Amniotic epithelial cell (primary cell): Measurements from ENCODE around the gene RBBP8NL.
"Not testable (repeated sequence)": the region's sequence is repeated elsewhere in the genome, so short reads cannot be mapped to it uniquely, and the experiment has no call there.

Source experiments
- DNase-seq: peaks from one replicate; pipeline ENCODE4 v3.0.0-alpha.2; 2010; ENCODE audit warnings: low read depth

RBBP8NL gene

DNA sequence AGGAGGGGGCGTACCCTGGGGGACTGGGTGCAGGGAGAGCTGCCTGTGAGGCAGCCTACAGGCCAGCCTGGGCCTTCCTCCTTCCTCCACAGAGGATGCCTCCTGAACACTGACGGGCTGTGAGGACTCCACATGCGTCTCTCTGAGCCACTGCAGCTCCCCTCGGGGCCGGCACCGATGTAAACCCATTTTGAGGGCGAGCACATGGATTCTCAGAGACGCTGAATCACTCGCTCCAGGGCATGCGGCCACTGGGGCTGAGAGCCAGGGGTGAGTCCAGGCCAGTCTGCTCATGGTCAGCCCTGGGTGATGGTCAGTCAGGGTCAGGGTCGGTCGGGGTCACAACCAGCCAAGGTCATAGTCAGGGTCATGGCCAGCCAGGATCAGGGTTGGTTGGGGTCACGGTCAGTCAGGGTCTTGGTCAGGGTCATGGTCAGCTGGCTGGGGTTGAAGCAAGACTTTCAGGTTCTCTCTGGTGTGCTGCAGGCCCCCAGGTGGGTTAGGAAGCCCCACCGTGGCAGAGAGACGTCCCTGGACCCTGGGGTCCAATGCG, 14.7 kb upstream of the RBBP8NL start:
- DNase-seq: no peak

DNA sequence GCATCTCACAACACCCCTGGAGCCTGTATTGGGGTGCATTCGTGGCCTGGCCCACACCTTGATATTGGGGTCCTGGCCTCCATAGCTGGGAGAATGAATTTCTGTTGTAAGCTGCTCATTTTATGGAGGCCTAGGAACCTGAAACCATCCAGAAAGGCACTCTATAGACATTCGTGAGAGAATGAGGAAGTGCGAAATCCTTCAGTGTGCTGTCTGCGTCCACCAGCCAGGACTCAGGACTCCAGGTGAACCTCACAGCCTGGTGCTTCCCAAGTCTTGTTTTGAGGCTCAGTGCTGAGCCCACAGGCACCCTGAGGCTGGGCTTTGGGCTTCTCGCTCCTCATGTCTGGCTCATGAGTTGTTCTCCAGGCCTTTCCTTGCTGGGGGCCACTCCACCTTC, 11.9 kb upstream of the RBBP8NL start:
- DNase-seq: no peak

DNA sequence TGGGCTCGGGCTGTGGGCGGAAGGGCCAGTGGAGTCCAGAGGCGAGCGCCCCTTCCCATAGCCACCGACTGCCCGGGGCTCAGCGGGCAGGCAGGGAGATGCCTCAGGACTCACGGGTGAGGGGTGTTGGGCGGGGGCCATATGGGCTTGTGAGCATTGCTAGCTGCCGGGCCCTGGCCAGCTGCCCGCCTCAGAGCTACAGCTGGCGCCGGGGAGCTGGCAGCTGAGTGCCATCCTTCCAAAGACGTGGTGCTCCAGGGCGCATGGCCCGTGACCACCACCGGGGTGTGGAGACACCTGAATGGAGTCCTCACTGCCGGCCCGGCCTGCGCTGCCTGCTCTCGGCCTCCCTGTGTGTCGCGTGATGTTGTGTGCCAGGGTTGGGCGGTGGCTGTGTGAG, 10.6 kb upstream of the RBBP8NL start:
- no peak for DNase-seq

DNA sequence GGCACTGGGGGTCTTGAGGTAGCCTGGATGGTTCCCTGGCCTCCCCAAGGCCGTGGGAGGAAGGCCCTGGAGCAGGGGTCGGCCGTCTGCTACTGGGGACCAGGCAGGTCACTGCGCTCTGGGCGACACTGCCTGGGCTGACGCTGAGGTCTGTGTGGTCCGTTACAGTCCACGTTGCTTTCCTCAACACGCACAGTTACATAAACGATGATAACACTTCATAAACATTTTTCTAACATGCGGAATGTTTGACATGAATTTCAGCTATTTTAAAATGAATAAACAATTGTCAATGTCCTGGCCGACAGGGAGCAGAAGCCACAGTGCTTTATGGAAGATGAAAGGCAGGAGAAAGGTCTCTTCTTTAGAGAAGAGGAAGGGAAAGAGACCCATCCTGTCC, 10.2 kb upstream of the RBBP8NL start:
- no peak for DNase-seq

DNA sequence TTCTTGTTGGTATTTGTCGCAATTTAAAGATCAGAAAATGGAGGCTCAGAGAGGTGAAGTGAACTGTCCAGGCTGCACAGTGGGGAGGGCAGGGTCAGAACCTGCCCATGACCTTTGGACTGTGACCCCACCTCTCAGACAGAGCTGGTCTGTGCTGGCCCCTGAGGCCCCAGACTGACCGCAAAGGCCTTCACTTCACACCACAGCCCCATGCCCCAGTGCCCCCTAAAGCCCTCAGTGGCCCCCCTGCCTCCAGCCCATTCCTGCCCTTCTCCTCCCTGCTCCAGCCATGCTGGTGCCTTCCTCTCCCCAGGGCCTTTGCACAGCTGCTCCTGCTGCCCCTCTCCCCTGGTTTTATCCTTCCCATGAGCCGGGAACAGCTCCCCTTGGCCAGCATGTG, 9.4 kb upstream of the RBBP8NL start:
- no peak for DNase-seq

DNA sequence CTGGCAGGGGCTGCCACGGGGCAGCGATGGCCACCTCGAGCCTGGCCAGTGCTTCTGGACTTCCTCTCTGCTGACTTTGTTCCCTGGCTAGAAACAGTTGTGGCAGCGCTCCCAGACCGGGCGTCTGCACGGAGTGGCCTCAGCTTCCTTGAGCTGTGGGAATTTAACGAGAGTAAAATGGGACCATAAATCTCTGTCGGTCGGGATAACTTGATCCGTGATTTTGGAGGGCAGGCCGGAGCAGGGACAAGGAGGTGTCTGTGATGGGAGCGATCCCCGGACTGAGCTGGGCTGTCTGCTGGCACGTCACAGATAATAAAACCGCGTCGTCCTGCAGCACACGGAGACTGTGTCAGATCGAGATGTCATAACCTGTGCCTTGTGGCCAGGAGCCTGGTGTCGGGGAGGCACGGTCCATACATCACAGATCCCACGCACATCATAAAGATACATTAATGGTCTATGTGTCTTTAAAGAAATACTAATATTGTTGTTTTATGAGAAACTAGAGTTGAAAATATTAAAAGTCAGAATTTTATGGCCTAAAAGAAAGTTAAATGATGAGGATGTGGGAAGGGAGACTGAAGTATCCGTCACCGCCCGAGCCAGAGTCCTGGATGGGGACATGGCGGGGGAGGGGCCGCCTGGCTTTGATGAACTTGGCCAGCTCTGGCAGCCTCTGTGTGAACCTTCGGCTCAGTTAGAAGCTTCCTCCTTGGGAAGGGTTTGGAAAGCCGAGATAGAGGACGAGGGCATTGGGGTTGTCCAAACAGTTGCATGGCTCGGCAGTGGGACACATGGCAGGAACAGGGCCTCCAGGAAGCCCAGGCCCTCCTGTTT, 6.5 kb upstream of the RBBP8NL start:
- DNase-seq: no peak

DNA sequence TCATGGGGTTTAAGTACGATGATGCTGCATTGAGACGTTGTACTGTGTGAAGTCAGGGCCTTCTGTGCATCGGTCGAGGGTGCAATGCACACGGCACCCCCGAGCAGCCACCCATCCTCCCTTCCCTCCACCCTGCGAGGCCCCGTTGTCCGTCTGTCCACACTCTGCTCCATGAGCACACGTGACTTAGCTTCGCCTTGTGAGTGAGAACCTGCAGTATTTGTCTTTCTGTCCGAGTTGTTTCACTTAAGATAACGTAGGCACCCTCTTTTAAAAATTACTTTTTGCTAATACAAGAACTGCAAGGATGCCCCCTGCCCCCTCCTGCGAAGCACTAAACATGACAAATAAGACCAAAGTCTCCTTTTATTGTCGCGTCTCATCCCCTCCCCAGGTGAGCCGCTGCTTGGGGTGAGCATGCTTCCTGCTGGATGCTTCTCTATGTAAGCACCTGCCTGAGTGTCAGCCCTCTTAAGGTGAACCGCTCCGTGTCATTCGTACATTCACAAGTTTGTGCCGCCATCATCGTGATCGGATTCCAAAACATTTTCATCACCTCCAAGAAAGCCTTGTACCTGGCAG, 3.6 kb upstream of the RBBP8NL start:
- no peak for DNase-seq

DNA sequence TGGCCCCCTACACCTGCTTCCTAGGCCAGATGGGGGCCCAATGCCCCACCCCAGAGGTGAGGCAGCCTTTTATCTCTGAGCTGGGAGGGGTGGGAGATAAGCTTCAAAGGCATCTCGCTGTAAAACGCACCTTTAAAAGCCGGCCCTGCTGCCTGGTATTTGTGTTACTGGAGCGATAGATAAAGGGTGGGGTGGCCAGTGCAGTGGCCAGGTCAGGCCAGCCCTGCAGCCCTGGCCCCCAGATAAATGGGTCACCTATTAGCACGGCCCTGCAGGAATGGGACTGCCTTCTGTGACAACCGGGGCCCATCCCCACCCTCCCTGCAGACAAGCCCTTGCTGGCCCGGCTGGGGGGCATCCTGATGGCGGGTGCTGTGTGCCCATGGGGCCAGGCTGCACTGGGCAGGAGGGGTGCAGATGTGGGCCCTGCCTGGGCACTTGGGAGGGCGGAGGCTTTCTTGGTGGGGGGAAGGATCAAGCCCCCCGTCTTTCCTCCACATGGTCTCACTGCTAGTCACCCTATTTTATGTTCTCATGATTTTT, 3.0 kb upstream of the RBBP8NL start:
- DNase-seq: no peak

DNA sequence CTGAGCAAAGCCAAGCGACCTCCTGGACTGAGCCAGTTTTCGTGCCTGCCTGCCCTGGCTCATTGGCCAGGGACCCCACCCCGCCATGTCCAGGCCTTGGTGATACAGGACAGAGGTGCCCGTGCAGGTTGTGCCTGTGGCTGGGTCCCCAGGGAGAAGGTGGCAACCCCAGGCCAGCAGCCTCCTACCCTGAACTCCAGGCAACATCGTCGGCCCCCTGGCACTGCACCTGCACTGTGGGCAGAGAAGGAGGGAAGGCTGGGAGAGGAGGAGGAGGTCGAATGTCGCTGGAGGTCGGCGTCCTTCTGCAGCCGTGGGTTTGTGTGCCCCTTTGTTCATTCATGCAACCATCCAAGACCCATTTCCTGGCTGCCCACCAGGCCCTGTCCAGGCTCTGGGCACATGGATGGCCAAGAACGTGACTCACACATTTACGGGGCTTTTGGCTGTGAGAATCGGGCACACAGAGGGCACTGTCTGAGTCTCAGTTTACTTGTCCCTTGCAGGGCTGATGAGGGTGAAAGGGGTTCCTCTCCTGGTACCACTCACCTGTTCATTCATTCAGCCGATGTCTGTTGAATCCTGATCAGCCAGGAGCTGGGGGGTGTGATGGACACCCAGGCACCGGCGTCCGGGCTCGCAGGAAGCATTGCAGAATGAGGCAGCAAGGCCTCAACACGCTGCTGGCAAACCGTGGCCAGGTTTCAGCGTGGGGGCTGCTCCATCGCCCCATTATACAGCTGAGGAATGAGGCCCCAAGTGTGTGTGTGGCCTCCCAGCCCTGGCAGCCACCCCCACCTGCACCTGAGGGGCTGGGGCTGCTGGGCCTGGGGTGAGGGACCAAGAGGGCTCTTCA, 2.3 kb upstream of the RBBP8NL start:
- no peak for DNase-seq

DNA sequence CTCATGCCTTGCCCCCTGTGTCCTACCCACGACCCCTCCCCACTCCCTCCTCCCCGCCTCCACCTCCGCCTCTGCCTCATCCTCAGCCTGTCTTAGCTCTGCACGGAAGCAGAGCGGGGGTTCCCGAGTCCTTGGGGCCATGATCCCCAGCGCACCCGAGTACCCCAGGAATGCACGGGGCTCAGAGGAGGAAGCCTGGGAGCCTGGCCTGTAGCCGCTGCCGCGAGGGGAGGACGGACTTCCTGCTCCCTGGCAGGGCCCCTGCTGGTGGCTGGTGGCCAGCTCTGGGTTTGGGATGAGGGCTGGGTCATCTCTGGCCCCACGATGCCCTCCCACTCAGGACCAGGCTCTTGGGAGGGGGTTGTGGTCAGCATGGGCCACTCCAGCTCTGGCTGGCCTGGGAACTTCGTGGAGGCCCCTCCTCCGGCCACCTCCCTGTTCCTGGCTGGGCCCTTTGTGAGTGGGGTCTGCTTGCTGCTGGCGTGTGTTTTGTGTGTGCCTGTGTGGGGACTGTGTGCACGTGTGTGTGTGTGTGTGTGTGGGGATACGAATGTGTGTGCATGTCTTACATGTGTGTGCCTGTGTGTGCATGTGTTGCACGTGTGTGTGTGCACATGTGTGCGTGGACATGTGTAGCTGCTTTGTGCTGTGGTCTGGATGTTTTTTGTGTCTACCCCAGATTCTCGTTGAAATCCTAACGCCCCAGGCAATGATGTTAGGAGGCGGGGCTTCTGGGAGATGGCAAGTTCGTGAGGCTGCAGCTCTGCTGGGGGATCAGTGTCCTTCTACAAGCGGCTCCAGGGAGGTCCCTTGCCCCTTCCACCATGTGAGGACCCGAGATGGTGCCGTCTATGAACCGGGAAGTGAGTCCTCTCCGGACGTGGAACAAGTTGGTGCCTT, 1.3 kb upstream of the RBBP8NL start:
- no peak for DNase-seq

DNA sequence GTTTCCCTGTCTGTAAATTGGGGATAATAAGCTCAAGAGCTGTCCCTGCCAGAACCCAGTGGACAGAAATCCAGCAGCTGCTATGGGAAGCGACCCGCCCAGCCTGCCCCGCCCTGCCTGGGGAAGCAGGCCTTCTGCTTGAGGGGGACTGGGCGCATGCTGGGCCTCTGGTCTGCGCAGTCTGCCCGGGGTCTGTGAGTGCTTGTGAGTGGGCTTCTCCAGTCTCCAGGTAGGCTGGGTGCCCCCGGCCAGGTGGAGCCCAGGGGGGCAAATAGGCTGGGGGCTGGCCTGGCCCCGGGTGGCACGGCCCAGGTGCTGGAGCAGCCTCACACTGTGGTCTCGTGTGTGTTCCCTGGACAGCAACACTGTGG, 648 bp upstream of the RBBP8NL start:
- DNase-seq: no peak

DNA sequence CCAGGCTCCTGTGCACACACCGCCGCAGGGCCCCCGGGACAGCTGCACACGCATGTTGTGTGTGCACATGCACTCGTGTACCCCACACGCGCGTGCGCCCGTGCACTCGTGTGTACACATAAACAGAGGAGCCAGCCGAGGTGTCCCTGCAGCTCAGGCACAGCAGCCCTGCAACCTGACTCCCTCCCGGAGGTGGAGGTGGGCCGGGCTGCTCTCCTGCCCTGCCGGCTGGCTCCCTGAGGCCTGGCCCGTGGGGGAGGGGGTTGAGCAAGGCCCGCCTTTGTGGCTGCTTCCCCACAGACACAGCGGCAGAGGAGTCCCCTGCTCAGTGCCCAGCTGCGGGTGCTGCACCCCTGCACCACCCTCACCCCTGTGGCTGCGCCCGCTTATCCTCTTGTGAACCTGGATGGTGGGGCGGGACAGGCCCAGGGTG, 624 bp downstream of the RBBP8NL start:
- DNase-seq: no peak

DNA sequence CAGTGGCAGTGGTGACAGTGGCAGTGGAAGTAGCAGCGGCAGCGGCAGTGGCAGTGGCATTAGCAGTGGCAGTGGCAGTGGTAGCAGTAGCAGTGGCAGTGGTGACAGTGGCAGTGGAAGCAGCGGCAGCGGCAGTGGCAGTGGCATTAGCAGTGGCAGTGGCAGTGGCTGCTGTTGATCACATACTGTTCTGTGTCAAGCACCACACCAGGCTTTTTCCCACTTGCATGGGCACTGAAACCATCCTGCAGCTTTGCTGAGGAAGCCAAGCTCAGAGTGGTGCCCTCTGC, 1.3 kb downstream of the RBBP8NL start:
- DNase-seq: not testable (repeated sequence)

DNA sequence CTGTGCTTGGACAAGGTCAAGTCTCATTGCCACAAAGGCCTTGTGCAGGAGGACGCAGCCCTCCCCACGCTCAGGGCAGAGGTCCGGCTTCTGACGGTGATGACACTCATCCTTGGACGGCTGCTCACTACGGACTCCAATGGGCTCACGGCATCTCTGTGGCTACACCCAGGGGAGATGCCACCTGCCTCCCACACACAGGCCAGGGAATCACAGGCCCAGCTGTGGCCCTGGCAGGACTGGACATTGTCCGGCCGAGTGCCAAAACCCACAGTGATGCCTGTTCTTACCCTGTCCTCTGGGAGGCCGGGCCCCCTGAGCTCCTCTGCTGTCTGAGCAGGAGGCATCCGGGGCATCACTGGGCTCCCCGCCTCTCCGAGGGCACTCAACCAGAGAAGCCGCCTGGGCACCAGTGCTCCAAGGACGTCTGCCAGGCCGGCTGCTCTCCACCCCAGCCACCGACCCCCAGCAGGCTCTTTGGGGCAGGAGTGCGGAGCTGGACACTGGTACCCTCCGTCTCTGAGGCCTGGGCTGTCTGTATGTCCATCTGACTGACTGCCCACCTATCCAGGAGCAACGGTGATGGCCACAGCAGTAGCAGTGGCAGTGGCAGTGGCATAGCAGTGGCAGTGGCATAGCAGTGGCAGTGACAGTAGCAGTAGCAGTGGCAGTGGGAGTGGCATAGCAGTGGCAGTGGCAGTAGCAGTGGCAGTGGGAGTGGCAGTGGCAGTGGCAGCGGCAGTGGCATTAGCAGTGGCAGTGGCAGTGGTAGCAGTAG, 1.9 kb downstream of the RBBP8NL start:
- no peak for DNase-seq

DNA sequence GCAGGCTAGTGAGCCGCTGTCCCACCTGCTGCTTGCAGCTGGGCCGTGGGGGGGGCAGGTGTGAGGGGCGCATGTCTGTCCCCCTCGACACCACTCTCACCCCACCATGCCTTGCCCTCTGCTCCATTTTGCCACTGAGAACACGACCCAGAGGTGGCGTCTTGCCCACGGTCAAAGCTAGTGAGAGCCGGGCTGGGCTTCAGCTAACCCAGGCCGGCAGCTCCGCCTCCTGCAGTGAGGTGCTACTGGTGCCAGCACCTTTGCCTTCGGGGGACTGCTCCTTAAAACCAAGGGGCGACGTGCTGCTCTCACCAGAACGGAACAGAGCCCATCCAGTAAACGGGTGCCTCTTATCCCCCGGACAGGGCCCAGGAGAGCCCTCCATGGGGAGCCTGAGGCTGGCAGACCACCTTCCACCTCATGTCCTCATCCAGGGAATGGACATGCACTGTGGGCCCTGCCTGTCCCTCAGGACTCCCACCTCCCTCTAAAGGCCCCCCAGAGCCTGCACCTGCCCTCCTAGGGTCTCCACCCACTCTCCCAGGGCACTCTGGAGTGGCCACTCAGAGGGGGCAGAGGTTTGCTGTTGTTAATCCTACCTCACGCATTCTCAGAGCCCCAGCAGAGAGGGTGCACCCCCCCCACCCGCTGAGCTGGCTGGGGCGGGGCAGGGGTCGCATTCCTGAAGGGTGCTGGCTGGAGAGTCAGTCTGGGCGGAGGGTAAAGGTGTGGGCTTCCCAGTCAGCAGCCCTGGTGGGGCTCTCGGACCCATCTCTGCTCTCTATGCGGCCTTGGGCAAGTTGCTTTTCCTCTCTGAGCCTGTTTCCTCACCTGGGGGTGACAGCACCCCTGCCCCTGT, 2.9 kb downstream of the RBBP8NL start:
- DNase-seq: no peak

DNA sequence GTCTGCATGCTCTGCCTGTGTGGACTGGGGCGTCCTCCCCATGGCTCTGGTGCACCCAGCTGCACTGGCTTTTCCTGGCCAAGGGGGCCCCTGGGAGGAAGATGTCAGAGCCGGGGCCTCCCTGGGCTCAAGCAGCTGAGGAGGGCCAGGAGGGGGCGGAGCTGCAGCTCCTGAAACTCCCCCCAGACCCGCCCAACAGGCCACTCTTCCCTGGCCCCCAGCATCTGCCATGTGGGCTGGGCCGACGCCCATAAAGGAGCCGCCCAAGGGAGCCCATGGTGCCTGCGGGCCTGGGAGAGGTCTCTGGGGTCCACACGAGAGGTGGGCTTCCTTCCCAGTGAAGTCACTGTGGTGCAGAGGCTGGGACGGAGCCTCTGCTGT, 4.0 kb downstream of the RBBP8NL start:
- DNase-seq: no peak

DNA sequence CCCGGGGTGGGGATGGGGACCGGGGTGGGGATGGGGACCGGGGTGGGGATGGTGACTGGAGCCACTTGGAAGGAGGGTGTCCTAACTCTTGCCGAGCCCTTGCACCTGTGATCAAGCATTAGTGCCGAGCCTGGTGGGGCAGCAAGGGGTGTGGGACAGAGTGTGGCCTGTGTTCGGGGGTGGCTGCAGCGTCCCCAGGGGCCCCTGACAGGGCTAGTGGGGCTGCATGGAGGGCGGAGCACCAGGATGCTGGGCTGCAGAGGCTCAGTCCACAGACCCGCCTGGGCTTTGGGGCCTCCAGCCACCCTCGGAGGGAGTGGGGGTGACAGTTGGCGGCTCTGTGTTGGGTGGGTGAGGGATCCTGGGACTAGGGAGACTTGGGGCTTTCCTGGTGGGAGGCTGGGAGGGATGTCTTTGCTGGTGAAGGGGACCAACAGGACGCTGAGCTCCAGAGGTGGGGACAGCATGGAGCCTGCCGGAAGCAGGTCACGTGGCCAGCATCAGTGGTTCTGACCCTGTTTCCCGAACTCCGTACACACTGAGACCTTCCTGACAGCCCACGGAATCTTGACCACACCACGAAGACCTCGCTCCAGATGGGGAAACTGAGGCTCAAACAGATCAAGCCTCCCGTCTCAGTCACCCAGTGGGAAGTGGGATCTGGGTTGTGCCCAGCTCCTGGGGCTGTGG, 4.6 kb downstream of the RBBP8NL start:
- DNase-seq: no peak

DNA sequence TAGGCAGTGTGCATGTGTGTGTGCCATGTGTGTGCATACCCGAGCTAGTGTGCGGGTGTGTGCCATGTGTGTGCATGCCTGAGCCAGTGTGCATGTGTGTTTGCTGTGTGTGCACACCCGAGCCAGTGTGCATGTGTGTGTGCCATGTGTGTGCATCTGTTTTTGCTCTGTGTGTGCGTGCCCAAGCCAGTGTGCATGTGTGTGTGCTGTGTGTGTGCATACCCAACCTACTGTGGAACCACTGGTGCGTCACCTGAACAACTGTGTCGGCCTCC, 5.7 kb downstream of the RBBP8NL start:
- DNase-seq: no peak
